Cerebellar nuclear complex (tissue), 1 donor: ENCODE measurements around the gene EDN2.
A peak's percentile ranks its signal among the peaks of the same experiment; 100 is the strongest.

Experiments used
- DNase-seq, 2 experiments: peaks; one replicate each; lab custom pipeline; 2025; lab: John Stamatoyannopoulos, UW

Gene EDN2

DNA sequence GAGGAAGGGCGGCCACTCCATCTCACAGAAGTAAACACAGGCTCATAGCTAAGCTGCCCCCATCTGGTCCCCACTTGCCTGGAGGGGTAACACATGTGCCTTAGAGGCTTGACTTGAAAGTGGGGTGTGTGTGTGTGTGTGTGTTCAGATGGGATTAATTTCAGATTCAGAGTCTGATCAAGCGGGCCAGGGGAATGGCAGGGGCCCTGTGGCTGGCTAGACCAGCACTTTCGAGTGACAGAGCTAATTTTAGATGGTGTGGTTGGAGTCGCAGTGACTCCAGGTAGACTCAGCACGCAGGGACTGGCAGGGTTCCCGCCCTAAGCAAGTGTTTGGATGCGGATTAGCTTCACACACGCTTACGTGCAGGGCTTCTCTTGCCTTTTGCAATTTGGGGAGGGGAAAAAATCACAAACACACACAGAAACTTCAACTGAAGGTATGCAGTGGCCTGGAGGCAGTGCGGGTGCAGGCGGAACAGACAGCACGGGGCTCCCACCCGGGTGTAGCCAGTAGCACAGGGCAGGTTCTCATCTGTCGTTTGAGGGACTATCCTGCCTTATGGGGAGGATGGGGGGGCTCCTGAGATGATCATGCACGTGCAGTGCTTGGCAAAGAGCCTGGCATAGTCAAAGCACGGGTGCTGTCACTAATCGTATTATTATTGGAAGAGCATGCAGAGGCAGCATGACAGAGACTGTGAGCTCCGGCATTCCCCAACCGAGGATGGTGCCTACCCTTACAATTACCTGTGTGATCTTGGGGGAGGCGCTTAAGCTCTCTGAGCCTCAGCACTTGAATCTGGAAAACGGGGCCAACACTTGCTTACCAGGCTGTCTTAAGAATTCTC, 1.3 kb downstream of the EDN2 start:
- DNase-seq: no peak

- DNase-seq: peak; percentile 19 to 40
Measured at GRCh38 chr1:41482001-41482765, 2.3 kb downstream of the EDN2 start.

DNA sequence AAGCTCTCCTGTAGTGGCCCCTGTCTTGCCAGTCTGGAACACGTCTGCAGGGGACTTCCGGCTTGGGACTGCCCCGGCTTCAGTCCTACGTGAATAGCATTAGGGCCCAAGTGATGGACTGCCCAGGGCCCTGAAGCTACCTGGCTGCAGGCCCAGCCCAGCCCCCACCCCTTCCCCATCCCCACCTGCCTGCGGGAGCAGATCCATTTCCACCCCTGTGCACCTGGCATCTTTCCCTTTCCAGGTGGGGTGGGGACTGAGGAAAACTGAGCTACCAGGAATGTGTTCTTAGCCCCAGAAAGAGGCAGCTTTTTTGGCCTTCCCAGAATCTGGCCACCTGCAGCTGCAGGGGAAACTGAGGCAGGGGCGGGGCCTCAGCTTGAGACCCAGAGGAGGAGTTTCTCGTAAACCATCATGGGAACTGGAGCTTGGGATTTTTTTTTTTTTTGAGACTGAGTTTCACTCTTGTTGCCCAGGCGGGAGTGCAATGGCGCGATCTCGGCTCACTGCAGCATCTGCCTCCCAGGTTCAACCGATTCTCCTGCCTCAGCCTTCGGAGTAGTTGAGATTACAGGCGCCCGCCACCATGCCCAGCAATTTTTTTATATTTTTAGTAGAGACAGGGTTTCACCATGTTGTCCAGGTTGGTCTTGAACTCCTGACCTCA, 3.2 kb downstream of the EDN2 start:
- no peak for DNase-seq

DNA sequence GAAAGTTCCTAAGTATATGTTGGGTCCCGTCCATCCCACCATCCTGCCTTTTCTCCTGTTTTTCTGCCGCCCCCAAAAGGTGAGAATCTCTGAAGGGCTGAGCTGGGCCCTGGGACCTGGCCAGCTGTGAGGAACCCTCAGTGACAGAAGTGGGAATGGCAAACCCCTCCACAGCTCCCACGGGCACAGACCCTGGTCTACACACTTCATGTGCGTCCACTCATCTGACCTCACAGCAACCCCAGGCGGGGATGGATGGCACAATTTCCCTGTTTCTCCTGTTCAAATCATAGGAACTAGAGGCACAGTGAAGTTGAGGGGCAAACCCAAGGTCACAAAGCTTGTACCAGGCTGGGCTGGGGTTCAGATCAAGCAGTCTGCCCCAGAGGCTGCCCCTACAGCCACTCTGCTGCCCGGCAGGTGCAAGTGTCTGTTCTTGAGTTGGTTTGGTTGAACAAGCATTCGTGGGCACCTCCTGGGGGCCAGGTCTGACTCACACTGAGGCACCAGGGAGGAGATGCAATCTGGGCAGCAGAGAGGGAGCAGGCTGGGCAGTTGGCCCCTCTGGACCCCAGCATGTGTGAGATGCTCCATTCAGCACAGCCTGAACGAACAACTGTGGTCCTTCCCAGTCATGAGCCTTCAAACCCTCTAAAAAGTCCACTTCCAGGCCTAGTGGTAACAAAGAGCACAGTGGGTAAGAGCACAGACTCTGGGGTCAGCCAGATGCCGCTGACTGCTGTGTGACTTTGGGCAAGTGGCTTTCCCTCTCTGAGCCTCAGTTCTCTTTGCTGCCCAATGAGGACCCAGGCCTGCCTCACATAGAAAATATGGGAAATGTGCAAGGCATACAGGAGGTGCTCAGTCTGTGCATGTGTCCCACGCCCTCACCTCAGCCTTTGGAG, 4.0 kb downstream of the EDN2 start:
- DNase-seq: no peak

- no peak for DNase-seq
Measured at GRCh38 chr1:41479808-41480160, 4.7 kb downstream of the EDN2 start.

- peak in 1 of 2 experiments; percentile 27 for DNase-seq
Measured at GRCh38 chr1:41479000-41479807, 5.3 kb downstream of the EDN2 start.

DNA sequence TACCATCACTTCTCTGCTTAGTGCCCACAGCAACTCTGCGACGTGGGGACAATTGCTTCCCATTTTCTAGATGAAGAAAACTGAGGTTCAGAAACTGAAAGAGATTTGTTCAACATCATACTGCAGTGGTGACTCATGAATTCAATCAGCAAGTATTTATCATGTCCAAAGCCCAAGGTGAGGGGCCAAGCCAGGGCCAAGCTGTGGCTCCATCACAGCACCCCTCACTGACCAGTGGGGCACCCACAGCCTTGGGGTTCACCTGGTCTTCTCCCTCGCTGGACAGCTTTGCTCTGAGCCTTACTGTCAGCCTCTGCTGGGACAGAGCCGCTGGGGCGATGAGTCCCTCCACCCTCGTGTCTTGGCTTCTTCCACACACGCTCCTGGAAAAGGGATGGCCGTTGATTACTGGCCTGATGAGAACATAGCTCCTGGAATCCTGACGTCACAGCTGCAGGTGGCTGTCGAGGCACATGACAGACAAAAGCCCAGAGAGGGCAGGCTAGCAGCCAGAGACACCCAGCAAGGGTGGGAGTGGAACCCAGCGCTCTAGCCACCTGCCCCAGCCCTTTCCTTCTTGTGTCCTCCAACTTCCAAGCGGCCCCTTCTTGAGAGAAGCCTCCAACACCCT, 6.2 kb downstream of the EDN2 start:
- no peak for DNase-seq

- DNase-seq: no peak
Measured at GRCh38 chr1:41476807-41477361, 7.6 kb downstream of the EDN2 start.

DNA sequence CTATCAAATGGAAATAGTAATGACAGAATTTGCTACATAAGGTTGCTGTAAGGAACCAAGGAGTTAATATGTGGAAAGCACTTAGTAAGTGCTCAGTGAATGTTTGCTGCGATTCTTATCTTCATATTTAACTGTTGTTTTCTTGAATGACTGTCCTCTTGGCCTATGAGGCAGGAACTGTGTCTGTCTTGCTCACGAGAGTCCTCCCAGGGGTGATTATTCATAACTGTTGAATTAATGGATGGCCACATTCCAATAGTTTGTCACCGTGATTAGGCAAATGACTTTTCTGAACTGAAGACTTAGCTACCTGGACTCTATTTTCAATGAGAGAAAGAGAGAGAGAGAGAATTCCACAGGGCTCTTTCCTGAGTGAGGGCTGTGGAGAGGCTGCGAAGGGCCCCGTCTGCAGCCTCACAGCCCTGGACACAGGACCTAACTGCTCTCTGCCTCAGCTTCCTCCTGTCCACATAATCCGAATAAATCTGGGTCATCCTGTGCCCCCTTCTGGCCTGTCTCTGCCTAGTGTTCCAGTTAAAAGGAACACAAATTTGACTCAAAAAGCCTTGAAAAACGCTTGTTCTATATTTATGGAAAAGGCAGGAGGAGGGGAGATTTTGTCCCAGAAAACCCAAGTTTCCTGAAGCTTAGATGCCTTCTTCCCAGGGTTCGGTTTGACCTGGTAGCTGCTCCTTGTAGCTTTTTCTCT, 8.5 kb downstream of the EDN2 start:
- DNase-seq: no peak

DNA sequence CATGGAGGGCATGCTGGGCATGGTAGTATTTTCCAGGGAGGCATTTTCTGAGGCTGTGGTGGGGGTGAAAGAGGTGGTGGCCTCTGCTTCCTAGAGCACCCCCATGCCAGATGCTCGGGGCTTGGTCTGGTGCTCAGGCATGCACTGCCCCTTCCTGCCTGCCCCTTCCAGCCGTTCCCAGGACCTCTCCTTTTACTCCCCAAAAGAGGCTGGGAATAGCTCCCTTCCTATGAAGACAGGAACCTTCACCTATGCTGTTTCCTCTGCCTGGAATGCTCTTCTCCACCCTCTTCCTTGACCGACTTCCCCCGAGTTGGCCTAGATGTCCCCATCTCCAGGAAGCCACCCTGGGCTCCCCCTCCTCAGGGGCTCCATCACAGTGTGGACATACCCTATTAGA, 9.1 kb downstream of the EDN2 start:
- DNase-seq: no peak

GRCh38 chr1:41474490-41475271, 9.8 kb downstream of the EDN2 start:
- peak; percentile 39 to 54 for DNase-seq

- no peak for DNase-seq
Measured at GRCh38 chr1:41473738-41474362, 10.6 kb downstream of the EDN2 start.

- no peak for DNase-seq
Measured at GRCh38 chr1:41471658-41472057, 12.8 kb downstream of the EDN2 start.

DNA sequence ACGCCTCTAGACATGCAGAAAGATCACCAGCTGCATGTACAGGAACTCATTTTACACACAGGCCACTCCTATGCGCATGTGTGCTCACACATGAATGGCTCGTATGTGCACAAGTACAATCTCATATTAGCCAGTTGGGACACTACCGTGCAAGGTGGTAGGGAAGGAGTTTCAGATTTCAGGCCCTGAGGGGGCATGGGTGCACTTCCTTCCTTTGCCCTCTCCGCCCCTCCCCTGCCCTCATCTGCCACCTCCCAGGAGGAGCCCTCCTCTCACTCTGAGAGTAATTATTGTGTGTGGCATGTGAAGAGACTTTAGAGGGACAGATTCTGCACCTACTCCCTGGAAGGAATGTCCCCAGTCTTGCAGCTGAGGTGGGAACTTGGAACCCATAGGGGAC, 14.8 kb downstream of the EDN2 start:
- no peak for DNase-seq

DNA sequence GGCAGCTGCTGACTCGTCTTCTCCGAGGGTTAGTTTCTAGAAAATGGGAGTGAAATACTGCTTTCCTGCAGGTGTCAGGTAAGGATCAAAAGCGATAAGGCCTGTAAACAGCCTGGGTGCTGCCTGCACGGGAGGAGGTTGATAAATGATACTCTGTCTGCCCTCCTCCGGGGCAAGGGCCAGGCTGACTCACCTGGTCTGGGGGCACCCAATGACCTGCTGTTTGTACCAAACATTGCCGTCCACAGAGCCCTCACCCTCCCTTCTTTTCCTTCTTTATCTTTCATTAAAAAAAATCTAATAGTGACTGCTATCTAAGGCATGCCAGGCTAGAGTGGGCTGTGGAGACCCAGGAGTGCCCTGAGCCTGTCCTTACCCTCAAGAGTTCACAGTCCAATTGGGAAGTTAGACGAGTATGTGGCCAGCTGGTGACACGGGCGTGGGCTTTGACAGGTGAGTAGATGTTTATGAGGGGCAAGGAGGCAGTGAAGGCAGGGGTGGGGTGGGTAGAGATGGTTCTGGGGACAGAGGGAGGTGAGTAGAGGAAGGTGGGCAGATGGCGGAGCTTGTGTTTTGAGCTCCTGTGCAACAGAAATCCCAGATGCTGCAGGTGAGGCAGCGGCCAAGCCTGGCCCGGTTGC, 16.2 kb downstream of the EDN2 start:
- no peak for DNase-seq

DNA sequence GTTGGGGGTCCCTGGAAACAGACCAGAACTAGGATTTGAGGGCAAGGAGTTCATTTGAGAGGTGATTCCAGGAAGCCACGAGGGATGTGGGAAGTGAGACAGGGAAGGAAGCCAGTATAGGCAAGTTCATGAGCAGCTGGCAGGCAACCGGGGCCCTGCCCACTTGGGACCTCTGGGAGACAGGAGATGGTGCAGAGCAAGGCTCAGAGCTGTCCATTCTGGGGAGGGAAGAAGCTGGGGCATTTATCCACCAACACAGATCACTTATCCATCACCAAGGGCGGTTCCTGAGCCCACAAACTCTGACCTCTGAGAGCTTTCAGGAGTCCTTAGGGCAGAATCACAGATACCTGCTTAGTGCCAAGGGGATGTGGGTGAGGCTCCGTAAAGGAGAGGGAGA, 16.8 kb downstream of the EDN2 start:
- DNase-seq: no peak

DNA sequence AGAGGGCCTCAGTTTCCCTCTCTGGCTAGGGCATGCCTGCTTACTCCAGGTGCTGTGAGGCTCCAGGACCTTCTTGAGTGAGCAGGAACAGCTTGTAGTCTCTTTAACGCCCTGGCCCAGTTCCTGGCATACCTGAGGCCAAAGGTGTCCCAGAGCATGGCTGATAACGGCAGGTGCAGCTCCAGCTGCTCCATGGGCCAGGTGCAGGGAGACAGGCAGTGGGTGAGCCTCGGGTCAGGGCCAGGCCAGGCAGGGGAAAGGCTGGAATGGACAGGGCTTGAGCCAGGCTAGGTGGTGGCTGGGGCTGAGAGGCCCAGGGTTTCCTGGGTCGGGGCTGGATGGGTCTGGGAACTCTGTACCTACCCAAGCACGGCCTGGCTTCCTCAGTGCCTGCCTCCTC, 18.3 kb downstream of the EDN2 start:
- no peak for DNase-seq

DNA sequence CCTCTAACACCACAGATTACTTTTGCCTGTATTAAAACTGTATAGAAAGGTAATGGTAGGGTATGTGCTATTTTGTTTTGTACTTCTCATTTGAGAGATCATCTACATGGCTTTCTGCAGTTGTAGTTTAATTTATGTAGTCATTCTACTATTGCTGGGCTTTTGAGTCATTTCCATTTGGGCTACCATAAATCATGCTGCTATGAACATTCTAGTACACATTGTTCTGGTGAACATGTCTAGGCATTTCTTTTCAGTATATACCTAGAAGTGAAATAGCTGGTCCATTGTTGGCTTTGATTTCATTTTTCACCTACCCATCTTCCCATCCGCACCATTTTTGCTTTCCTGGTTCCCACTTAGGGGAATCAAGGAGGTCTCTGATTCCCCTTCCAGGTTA, 18.7 kb downstream of the EDN2 start:
- DNase-seq: no peak
